HCT116 (cell line): ENCODE measurements around the gene DPYD. TPM values are rescaled to one million over a fixed set of nuclear protein-coding genes. Genes with fewer than 3 reads are reported as not detected.

Experiments
- ATAC-seq: fragments of 200-7000 bp; cut with Tn5 transposase; 2 replicates; pipeline ENCODE4 v1.9.1; 2020; ENCODE audit warnings: mild to moderate bottlenecking, moderate library complexity
- BruUV-seq: library from RNA; stranded (reverse); fragments of 400-500 nt; replicated peaks from 2 replicates; lab custom pipeline; 2021; lab: Mats Ljungman, UMichigan
- CTCF ChIA-PET: fragments of 300-600 bp; sonication (Branson Sonifier 250); formaldehyde crosslinking; loops from one replicate; lab custom pipeline; 2021; ENCODE audit warnings: antibody characterized with exemption; lab: Charles Lee
- POLR2A ChIA-PET: fragments of 300-600, 350-600 bp; sonication (Branson Sonifier 250); formaldehyde crosslinking; loops from one replicate; lab custom pipeline; 2021; ENCODE audit warnings: antibody characterized with exemption; lab: Charles Lee
- RAD21 ChIA-PET, 2 experiments: fragments of 300-600 bp; sonication (Branson Sonifier 250); formaldehyde crosslinking; loops; one replicate each; lab custom pipeline; 2023; ENCODE audit warnings: low total read pairs in 2 of 2; ENCODE audit not compliant: uncharacterized antibody in 2 of 2, unreplicated experiment in 2 of 2, low non-redundant PET in 1 of 2; lab: Charles Lee
- DNase-seq: peaks from one replicate; pipeline ENCODE4 v3.0.0-alpha.2; 2010; ENCODE audit warnings: low read depth, low spot score
- H2AFZ ChIP-seq: fragments of 200-600 bp; shearing (Covaris generic), sonication (generic); 2 replicates; pipeline ENCODE4 v1.6.1; 2017; ENCODE audit warnings: low read depth, mixed run types, mixed read lengths, antibody characterized with exemption, low read length; ENCODE audit not compliant: poor library complexity, severe bottlenecking
- H3K27ac ChIP-seq: 2 replicates; pipeline ENCODE4 v1.5.1; 2012; ENCODE audit warnings: low read depth, low read length
- H3K27me3 ChIP-seq: fragments of 200-600 bp; sonication (generic); 2 replicates; pipeline ENCODE4 v1.6.1; 2016; ENCODE audit warnings: mixed run types, low read length, mixed read lengths; ENCODE audit not compliant: insufficient read depth
- H3K36me3 ChIP-seq, 2 experiments: fragments of 200-500 bp in 1 of 2; fragments of 200-600 bp in 1 of 2; sonication (Bioruptor generic) in 1 of 2; sonication (generic) in 1 of 2; 2 replicates each; pipeline versions ENCODE4 v1.5.1 to v1.6.1; 2014 to 2016; ENCODE audit warnings: low read length in 2 of 2, inconsistent platforms in 1 of 2, mixed read lengths in 1 of 2, mixed run types in 1 of 2; ENCODE audit not compliant: insufficient read depth in 2 of 2, control insufficient read depth in 1 of 2
- H3K4me1 ChIP-seq, 2 experiments: fragments of 200-600 bp in 1 of 2; sonication (generic) in 1 of 2; 2 replicates each; pipeline versions ENCODE4 v1.5.1 to v1.6.1; 2012 to 2017; ENCODE audit warnings: low read length in 2 of 2, inconsistent platforms in 1 of 2, mild to moderate bottlenecking in 1 of 2, mixed read lengths in 1 of 2, mixed run types in 1 of 2, moderate library complexity in 1 of 2; ENCODE audit not compliant: insufficient read depth in 2 of 2, control insufficient read depth in 1 of 2
- H3K4me2 ChIP-seq: fragments of 200-600 bp; sonication (generic); 2 replicates; pipeline ENCODE4 v1.6.1; 2017; ENCODE audit warnings: mixed run types, low read length, mixed read lengths
- H3K4me3 ChIP-seq, 2 experiments: fragments of 200-600 bp in 1 of 2; sonication (generic) in 1 of 2; replicated peaks in 1 of 2; 2 replicates each; pipeline ENCODE4 v1.5.1; 2011 to 2016; ENCODE audit warnings: low read length in 2 of 2, control low read depth in 1 of 2, low read depth in 1 of 2, mild to moderate bottlenecking in 1 of 2, mixed read lengths in 1 of 2, mixed run types in 1 of 2
- H3K79me2 ChIP-seq: fragments of 200-600 bp; sonication (generic); 2 replicates; pipeline ENCODE4 v1.6.1; 2017; ENCODE audit warnings: mild to moderate bottlenecking, mixed run types, low read length, moderate library complexity, mixed read lengths; ENCODE audit not compliant: insufficient read depth
- H3K9ac ChIP-seq: fragments of 200-600 bp; sonication (generic); 2 replicates; pipeline ENCODE4 v1.6.1; 2016; ENCODE audit warnings: low read length, mixed read lengths
- H3K9me2 ChIP-seq: fragments of 200-600 bp; sonication (generic), shearing (Covaris generic); 2 replicates; pipeline ENCODE4 v1.6.1; 2017; ENCODE audit warnings: mixed run types, mild to moderate bottlenecking, moderate library complexity; ENCODE audit not compliant: insufficient read depth
- H3K9me3 ChIP-seq, 2 experiments: fragments of 200-500 bp in 1 of 2; fragments of 200-600 bp in 1 of 2; sonication (Bioruptor generic) in 1 of 2; sonication (generic) in 1 of 2; 2 replicates each; pipeline ENCODE4 v1.6.1; 2014 to 2017; ENCODE audit warnings: low read length in 2 of 2, mixed read lengths in 2 of 2, inconsistent platforms in 1 of 2, low read depth in 1 of 2, mild to moderate bottlenecking in 1 of 2, mixed run types in 1 of 2, moderate library complexity in 1 of 2; ENCODE audit not compliant: control insufficient read depth in 1 of 2, insufficient read depth in 1 of 2
- H4K20me1 ChIP-seq: fragments of 200-600 bp; sonication (generic), shearing (Covaris generic); 2 replicates; pipeline ENCODE4 v1.6.1; 2017; ENCODE audit warnings: mixed run types, mild to moderate bottlenecking, moderate library complexity; ENCODE audit not compliant: insufficient read depth
- CEBPB ChIP-seq: IDR thresholded peaks from 2 replicates; pipeline ENCODE4 v1.6.1; 2012; ENCODE audit warnings: low read depth
- ELF1 ChIP-seq: IDR thresholded peaks from 2 replicates; pipeline ENCODE4 v1.6.1; 2012; ENCODE audit warnings: low read depth, borderline replicate concordance
- EZH2 ChIP-seq: fragments of 200-600 bp; sonication (generic); IDR thresholded peaks from 2 replicates; pipeline ENCODE4 v1.6.1; 2017; ENCODE audit warnings: antibody characterized with exemption, mixed run types
- EZH2phosphoT487 ChIP-seq: fragments of 200-600 bp; IDR thresholded peaks from 2 replicates; pipeline ENCODE4 v1.6.1; 2018; ENCODE audit warnings: antibody characterized with exemption, borderline replicate concordance
- FOSL1 ChIP-seq: IDR thresholded peaks from 2 replicates; pipeline ENCODE4 v1.6.1; 2012; ENCODE audit warnings: low read depth
- POLR2A ChIP-seq: IDR thresholded peaks from 2 replicates; pipeline ENCODE4 v1.7.0; 2011; ENCODE audit warnings: borderline replicate concordance; ENCODE audit not compliant: insufficient read depth, insufficient read length; ENCODE audit errors: extremely low read depth
- RAD21 ChIP-seq: IDR thresholded peaks from 2 replicates; pipeline ENCODE4 v1.6.1; 2012; ENCODE audit warnings: low read depth, mild to moderate bottlenecking
- YY1 ChIP-seq: IDR thresholded peaks from 2 replicates; pipeline ENCODE4 v1.6.1; 2011; ENCODE audit warnings: low read length, low read depth, moderate library complexity, mild to moderate bottlenecking; ENCODE audit not compliant: insufficient replicate concordance; ENCODE audit errors: extremely low read depth
- ZFX ChIP-seq: fragments of 450-650 bp; IDR thresholded peaks from 2 replicates; pipeline ENCODE4 v1.6.1; 2017
- ZNF274 ChIP-seq: fragments of 200-500 bp; sonication (Bioruptor generic); IDR thresholded peaks from 2 replicates; pipeline ENCODE4 v1.6.1; 2014; ENCODE audit warnings: mild to moderate bottlenecking, low read depth, low read length, inconsistent platforms
- intact Hi-C: fragments of 100-400 bp; cut with micrococcal nuclease; formaldehyde crosslinking; loops from 2 replicates; pipeline ENCODE4 v1.10.0; 2022
- total RNA-seq: library from RNA; stranded (reverse); gene quantifications from one replicate; pipeline ENCODE4 v1.2.1, GENCODE V29; 2021; ENCODE audit not compliant: unreplicated experiment
- TF ChIP-seq, protein P1 (sequence below): IDR thresholded peaks from 2 replicates; pipeline ENCODE4 v1.6.1; 2012
- TF ChIP-seq, protein P2 (sequence below): IDR thresholded peaks from 2 replicates; pipeline ENCODE4 v1.6.1; 2012; ENCODE audit warnings: low read depth
- TF ChIP-seq, protein P3 (sequence below): IDR thresholded peaks from 2 replicates; pipeline ENCODE4 v1.6.1; 2011; ENCODE audit warnings: mild to moderate bottlenecking, low read length, moderate library complexity; ENCODE audit not compliant: insufficient replicate concordance; ENCODE audit errors: extremely low read depth

DPYD gene
- total RNA-seq, 1 experiment from 2014 or later, result 1.7 TPM

DNA sequence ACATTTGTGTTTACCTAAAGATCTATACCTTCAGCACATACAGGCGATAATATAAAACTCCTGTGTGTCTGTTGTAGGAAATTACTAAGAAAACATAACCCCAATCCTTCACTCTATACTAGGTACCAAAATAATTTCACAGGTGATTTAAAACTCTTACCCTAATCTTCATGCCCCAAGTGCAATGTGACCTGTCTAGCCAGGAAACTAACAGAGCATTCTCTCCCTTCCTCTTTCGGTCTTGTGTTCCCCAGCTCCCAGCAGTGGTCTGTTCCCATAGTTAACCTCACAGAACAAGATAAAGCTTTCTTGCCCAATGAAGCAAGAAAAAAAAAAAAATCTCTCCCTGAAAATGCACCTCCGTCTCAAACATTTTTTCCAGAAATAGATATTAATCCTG is 493.5 kb downstream of the DPYD start:
- no peaks in the 10 kb centered on the region for H3K36me3 ChIP-seq
- intact Hi-C loops, result no loop called here
- no TSS peak for BruUV-seq
- ChIA-PET CTCF (no interaction called here), RAD21 (no interaction called here), POLR2A (no interaction called here)
- no peaks in the 10 kb centered on the region for H3K9me3 ChIP-seq
- TF ChIP-seq, protein P1, sequence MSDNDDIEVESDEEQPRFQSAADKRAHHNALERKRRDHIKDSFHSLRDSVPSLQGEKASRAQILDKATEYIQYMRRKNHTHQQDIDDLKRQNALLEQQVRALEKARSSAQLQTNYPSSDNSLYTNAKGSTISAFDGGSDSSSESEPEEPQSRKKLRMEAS, result no peak
- no peak for TF ChIP-seq EZH2phosphoT487
- no peak for TF ChIP-seq FOSL1
- no peak for TF ChIP-seq ZFX
- TF ChIP-seq EZH2, result no peak
- no peak for TF ChIP-seq YY1
- no peak for TF ChIP-seq ELF1
- TF ChIP-seq, protein P2, sequence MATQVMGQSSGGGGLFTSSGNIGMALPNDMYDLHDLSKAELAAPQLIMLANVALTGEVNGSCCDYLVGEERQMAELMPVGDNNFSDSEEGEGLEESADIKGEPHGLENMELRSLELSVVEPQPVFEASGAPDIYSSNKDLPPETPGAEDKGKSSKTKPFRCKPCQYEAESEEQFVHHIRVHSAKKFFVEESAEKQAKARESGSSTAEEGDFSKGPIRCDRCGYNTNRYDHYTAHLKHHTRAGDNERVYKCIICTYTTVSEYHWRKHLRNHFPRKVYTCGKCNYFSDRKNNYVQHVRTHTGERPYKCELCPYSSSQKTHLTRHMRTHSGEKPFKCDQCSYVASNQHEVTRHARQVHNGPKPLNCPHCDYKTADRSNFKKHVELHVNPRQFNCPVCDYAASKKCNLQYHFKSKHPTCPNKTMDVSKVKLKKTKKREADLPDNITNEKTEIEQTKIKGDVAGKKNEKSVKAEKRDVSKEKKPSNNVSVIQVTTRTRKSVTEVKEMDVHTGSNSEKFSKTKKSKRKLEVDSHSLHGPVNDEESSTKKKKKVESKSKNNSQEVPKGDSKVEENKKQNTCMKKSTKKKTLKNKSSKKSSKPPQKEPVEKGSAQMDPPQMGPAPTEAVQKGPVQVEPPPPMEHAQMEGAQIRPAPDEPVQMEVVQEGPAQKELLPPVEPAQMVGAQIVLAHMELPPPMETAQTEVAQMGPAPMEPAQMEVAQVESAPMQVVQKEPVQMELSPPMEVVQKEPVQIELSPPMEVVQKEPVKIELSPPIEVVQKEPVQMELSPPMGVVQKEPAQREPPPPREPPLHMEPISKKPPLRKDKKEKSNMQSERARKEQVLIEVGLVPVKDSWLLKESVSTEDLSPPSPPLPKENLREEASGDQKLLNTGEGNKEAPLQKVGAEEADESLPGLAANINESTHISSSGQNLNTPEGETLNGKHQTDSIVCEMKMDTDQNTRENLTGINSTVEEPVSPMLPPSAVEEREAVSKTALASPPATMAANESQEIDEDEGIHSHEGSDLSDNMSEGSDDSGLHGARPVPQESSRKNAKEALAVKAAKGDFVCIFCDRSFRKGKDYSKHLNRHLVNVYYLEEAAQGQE, result no peak
- TF ChIP-seq POLR2A, result no peak
- no peak for TF ChIP-seq ZNF274
- no peak for TF ChIP-seq RAD21
- no peak for TF ChIP-seq CEBPB
- TF ChIP-seq, protein P3, sequence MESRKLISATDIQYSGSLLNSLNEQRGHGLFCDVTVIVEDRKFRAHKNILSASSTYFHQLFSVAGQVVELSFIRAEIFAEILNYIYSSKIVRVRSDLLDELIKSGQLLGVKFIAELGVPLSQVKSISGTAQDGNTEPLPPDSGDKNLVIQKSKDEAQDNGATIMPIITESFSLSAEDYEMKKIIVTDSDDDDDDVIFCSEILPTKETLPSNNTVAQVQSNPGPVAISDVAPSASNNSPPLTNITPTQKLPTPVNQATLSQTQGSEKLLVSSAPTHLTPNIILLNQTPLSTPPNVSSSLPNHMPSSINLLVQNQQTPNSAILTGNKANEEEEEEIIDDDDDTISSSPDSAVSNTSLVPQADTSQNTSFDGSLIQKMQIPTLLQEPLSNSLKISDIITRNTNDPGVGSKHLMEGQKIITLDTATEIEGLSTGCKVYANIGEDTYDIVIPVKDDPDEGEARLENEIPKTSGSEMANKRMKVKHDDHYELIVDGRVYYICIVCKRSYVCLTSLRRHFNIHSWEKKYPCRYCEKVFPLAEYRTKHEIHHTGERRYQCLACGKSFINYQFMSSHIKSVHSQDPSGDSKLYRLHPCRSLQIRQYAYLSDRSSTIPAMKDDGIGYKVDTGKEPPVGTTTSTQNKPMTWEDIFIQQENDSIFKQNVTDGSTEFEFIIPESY, result no peak
- H3K4me1 ChIP-seq, result no peaks in the 10 kb centered on the region
- H3K79me2 ChIP-seq, result no peaks in the 10 kb centered on the region
- H3K27ac ChIP-seq, result no peak overlapping the region
- no peak for DNase-seq
- H3K4me3 ChIP-seq, result no peak overlapping the region
- no peak for ATAC-seq
- H4K20me1 ChIP-seq, result no peaks in the 10 kb centered on the region
- H3K9me2 ChIP-seq, result no peaks in the 10 kb centered on the region
- H3K27me3 ChIP-seq, result no peaks in the 10 kb centered on the region
- H3K4me2 ChIP-seq, result no peak overlapping the region
- no peak overlapping the region for H3K9ac ChIP-seq
- no peak overlapping the region for H2AFZ ChIP-seq
